Fibroblast of upper back skin (primary cell): Measurements from ENCODE around the gene RAB31.

Experiments used
- DNase-seq: peaks from one replicate; pipeline ENCODE4 v3.0.0-alpha.2; 2013

RAB31 gene

GRCh38 chr18:9694952-9695495 is 13.1 kb upstream of the RAB31 start:
- no peak for DNase-seq

- no peak for DNase-seq
Observed at GRCh38 chr18:9695605-9696004, 12.5 kb upstream of the RAB31 start.

DNA sequence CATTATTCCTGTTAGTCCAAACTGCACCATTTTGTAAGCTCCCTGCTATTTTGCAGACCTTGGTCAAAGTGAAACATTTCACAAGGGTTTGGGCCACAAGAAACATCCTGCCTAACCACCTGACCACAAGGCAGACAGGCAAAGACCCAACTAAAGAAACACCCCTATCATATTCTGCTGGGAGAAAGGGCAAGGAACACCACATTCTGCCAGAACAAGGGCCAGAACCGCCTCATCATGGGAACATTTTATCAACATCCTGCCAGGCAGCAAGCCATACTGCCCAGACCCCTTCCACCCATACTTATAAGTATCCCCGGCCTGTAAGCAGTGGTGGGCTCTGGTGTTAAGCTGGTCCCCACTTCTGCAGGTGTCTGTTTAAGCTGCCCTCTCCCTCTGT is 12.0 kb upstream of the RAB31 start:
- DNase-seq: no peak

GRCh38 chr18:9696701-9697100 is 11.4 kb upstream of the RAB31 start:
- DNase-seq: no peak

DNA sequence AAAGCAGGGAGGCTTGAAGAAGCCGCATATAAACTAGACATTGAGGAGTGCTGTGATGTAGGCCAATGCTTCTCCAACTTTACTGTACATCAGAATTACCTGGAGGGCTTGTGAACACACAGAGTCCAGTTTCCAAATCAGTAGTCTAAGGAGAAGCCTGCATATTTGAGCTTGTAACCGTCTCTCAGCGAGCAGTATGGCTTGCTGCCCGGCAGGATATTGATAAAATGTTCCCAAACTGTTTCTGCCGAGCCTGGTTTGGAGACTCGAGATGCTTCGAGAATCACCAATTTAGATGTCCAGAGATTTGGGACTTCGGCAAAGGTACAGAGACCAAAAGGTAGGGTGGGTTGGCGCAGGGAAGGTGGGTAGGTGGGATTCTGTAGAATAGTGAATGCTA is 11.0 kb upstream of the RAB31 start:
- no peak for DNase-seq

DNA sequence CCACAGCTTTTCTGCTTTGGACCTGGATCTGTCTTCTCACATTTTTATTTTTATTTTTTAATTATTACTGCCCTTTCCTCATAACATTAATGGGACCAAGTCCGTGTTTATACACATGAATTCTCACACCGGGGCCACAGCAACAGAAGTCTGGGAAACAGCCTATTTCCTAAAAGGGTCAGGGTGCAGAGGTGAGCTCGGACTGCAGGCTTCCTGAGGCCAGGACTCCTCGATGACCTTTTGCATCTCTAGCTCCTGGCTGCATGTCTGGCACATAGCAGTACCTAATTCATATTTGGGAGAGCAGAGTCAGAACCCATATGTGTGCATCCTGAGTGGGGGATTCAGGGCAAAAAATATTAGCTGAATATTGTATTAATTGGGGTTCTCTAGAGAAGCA is 9.6 kb upstream of the RAB31 start:
- DNase-seq: no peak

DNA sequence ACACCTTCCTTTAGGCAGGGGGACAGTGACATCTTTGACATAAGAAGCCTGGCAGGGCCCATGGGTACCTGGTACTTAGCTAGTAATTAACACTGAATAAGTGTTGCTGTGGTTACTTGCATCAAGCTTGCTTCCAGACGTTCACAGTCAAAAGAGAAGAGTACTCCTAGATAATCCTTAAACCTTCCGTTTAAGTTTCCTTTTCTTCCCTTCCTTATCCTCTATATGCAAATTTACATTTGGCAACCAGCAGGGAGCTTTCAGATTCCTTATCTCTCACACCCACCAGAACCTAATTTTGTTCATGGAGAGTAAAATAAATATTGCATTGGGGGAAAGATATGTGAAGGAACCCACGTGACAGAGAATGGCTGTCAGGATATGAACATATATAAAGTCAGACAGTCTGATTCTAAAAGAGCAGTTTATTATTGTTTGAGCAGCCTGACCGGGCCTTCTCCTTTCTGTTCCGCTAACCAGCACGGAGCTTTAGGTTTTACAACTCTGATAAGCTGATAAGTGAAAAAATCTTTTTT is 7.8 kb upstream of the RAB31 start:
- DNase-seq: no peak

DNA sequence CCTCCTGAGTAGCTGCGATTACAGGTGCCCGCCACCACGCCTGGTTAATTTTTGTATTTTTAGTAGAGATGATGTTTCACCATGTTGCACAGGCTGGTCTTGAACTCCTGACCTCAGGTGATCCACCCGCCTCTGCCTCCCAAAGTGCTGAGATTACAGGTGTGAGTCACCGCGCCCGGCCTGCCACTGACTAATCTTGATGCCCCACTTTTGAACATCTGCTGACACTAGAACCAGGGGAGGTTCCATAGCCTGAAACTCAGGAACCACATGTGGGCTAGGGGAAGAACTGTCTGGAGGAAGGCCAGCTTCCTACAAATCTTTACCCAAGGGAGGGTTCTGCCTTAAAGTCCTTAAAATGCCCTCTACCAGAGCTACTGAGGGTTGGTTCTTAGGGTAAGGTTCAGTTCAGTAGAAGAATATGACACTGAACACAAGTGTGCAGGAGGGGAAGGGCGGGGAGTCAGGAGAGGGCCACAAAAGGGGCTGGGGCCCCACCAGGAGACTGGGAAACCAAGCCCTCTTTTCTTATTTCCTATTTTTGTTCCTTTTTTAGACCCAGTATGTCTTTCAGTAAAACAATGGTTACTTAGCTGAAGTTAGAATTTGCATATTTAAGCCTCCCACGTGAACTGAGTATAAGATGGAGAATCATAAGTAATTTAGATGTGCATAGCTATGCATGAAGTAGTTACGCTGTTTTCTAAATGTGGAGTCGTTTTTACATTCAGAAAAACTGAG is 6.3 kb upstream of the RAB31 start:
- no peak for DNase-seq

- DNase-seq: no peak
Observed at GRCh38 chr18:9704233-9705118, 3.6 kb upstream of the RAB31 start.

- DNase-seq: no peak
Observed at GRCh38 chr18:9705183-9705829, 2.8 kb upstream of the RAB31 start.

DNA sequence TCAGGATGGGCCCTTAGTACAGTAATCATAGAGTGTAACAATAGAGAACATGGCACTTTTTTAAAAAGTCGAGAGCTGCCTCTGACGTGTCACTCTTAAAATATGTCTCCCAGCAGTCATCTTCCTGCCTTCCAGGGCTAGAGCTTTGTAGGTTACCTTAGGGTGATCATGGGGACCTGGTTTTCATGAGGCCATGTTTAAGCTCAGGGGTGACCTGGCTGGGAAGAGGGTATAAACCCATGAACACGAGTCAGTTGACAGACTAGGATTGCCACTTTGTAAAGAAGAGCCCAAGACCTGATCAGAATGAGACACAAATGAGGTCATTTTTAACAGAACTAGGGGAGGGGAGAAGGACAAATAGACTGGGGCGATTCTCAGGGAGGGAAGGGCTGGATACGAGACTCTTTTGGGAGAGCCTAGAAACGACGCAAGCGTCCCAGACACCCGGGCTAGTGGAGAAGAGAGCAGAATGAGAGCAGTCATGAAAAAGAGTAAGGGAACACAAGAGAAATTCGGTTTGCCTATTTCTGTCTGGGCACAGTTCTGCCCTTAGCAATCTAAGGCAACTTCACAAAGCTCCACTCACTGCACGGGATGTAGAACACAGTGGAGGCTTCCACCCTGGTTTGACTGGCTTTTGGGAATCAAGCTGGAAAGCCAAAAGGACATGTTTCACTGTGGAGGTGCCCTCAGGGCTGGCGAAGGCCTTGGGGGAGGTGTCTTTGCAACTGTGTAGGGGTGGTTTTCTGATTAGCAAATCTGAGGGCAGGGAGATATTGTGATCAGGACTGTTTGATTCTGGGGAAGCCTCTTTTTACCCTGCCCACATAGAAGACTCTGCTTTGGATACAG is 1.8 kb upstream of the RAB31 start:
- peak; percentile 33 for DNase-seq

DNA sequence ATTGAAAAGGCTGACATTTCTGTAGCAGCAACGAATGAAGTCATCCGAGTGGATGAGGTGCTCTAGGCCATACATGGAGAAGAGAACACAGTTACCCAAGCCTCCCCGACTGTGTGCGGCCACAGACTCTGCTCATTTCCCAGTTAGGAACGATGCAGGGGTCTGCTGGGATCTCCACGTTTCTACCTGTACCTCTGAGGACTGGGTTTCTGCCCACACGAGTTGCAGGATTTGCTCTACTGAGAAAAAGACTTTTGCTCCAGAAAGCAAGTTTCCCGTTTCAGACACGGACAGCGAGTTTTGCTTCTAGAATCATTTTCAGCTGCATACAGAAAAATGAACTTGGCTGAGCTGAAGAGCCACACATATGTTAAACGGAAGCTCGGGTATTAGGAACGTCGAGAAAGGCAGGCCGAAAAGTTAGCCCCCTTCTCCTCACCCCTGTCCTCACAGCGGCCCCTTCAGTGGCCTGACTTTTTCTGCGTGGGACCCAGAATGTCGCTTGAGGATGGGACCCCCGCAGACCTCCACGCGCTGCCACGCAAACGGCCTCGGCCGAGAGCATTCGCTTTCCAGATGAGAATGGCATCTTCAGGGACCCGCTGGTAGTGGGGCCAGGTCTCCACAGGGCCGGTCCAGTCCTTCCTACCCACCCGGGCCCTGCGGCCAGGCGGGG is 582 bp upstream of the RAB31 start:
- peak; percentile 40 for DNase-seq

- DNase-seq: no peak
Observed at GRCh38 chr18:9708434-9709303, 568 bp downstream of the RAB31 start.

DNA sequence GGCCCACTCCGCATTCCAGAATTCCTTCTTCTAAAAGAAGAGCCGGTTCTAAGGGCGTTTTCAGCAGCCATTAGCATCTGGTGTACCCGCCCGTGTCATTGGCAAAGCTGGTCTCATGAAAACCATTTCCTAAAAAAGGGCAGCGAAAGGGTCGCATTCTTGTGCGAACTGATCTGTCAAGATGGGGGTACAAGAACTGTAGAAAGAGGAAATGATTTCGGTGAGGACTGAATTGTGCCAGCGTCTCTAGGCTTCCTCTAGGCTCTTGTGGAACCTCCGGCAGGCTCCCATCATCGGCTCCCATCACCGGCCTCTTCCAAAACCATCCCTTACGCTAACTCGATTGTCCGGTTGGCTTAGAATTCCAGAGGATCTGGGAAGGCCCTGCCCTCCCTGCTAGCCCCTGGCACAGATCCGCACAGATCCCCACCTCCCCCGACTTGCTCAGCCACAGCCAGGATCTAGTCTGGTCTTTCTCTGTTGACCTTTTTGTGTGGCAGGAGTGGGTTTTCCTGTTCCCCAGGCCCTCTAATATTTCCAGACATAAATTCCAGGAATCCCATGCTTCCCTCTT is 1.3 kb downstream of the RAB31 start:
- no peak for DNase-seq

DNA sequence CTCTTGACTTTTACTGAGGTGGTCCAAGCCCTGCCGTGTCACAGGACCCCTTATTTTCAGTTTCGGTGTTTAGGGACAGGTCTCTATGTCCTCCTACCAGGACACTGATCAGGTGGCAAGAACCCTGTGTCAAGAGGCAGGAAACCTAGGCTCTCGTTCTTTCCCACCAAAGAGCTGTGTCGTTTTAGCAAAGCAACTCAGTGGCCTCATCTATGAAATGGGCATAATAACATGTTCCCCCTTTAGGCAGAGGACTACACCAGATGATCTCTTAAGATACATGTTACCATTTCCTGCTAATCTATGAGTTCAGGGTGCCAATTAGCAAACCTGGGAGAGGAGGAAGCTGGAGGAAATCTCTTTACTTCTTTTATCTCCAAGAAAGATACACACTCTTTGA is 1.9 kb downstream of the RAB31 start:
- DNase-seq: no peak

DNA sequence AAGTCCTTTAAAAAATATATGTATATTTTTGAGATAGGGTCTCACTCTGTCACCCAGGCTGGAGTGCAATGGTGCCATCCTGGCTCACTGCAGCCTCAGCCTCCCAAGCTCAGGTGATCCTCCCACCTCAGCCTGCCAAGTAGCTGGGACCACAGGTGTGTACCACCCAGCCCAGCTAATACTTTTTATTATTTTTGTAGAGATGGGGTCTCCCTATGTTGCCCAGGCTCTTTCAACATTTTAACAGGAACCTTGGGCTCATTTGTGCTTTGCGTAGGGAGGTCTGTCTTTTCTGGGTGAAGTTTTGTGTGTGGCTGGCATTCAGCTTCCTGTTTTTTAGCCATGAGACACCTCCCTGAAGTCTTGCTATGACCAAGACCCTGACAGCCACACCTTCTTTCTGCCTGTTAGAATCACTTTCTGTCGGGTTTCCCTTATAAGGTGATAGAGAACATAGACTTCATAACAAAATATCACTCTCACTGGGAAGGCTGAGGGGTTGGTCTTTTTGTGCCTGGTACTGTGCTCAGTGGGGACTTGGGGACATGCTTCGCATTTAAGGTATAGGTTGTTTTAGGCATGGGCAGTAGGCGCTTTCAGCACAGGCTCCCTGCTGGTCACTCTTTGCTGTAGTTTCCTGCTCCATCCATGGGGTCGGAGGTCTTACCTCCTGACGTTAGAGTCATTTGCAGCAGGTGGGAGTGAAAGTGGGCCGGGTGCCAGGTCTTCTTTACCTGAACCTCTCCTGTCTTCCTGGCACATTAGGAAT is 3.4 kb downstream of the RAB31 start:
- no peak for DNase-seq

GRCh38 chr18:9712130-9712577 is 4.1 kb downstream of the RAB31 start:
- no peak for DNase-seq

DNA sequence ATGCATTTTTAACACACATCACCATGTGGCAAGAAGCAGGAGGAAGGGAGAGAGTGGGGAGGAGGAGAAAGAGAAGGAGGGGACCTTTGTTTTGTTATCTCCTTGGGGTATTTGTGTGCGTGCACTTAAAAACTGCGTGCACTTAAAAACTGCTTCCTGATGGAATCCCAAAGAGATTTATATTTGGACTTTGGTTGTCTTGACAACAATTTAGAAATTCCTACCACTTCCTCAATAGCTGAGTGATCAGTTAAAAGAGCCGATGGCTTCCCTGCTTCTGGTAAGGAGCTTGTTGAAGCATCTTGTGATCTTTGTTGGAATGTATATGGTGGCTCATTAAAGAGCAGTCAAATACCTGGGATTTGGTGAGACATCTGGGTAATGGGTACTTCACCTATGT is 4.5 kb downstream of the RAB31 start:
- DNase-seq: peak; percentile 30
